ENCODE measurements around the gene MTOR.

The MTOR gene

GRCh38 chr1:11059155-11059967 lies 203.0 kb downstream of the MTOR start:
- H3K9ac ChIP-seq (ENCODE audit: low read depth in 1 of 2, low read length in 2 of 2) = peak overlapping the region; percentile 58 to 69
- H3K27ac ChIP-seq (ENCODE audit: low read depth in 2 of 2, low read length in 2 of 2) = peak overlapping the region in 1 of 2 donors; percentile 23
- H3K4me3 ChIP-seq (ENCODE audit: low read length in 2 of 2) = peak overlapping the region; percentile 72 to 77
- no peaks in the 10 kb centered on the region for H3K9me3 ChIP-seq (ENCODE audit: control insufficient read depth in 2 of 2, low read length in 2 of 2)
- peaks cover 8 to 14% of the 10 kb centered on the region in 2 donors for H3K4me1 ChIP-seq (ENCODE audit: control insufficient read depth in 2 of 2, insufficient read depth in 2 of 2, low read length in 2 of 2)
- peaks cover 3 to 9% of the 10 kb centered on the region in 2 donors for H3K36me3 ChIP-seq (ENCODE audit: control insufficient read depth in 2 of 2, insufficient read depth in 2 of 2, low read length in 2 of 2)
- H3K27me3 ChIP-seq (ENCODE audit: control insufficient read depth in 2 of 2, insufficient read depth in 2 of 2, low read length in 2 of 2) = no peaks in the 10 kb centered on the region

- Histone ChIP-seq H3K9ac (ENCODE audit: low read depth in 1 of 2, low read length in 2 of 2) (peak overlapping the region; percentile 58 to 69), H3K27me3 (ENCODE audit: control insufficient read depth in 2 of 2, insufficient read depth in 2 of 2, low read length in 2 of 2) (no peaks in the 10 kb centered on the region), H3K9me3 (ENCODE audit: control insufficient read depth in 2 of 2, low read length in 2 of 2) (no peaks in the 10 kb centered on the region), H3K4me1 (ENCODE audit: control insufficient read depth in 2 of 2, insufficient read depth in 2 of 2, low read length in 2 of 2) (peaks cover 8 to 14% of the 10 kb centered on the region in 2 donors), H3K36me3 (ENCODE audit: control insufficient read depth in 2 of 2, insufficient read depth in 2 of 2, low read length in 2 of 2) (peaks cover 3 to 12% of the 10 kb centered on the region in 2 donors), H3K27ac (ENCODE audit: low read depth in 2 of 2, low read length in 2 of 2) (no peak overlapping the region), H3K4me3 (ENCODE audit: low read length in 2 of 2) (peak overlapping the region; percentile 72 to 77)
These were observed 203.7 kb downstream of the MTOR start for GRCh38 chr1:11058595-11059154.

GRCh38 chr1:11058026-11058425 lies 204.3 kb downstream of the MTOR start:
- H3K36me3 ChIP-seq (ENCODE audit: control insufficient read depth in 2 of 2, insufficient read depth in 2 of 2, low read length in 2 of 2) = peaks cover 3 to 9% of the 10 kb centered on the region in 2 donors
- no peaks in the 10 kb centered on the region for H3K27me3 ChIP-seq (ENCODE audit: control insufficient read depth in 2 of 2, insufficient read depth in 2 of 2, low read length in 2 of 2)
- no peaks in the 10 kb centered on the region for H3K9me3 ChIP-seq (ENCODE audit: control insufficient read depth in 2 of 2, low read length in 2 of 2)
- no peak overlapping the region for H3K4me3 ChIP-seq (ENCODE audit: low read length in 2 of 2)
- H3K9ac ChIP-seq (ENCODE audit: low read depth in 1 of 2, low read length in 2 of 2) = no peak overlapping the region
- peaks cover 8 to 14% of the 10 kb centered on the region in 2 donors for H3K4me1 ChIP-seq (ENCODE audit: control insufficient read depth in 2 of 2, insufficient read depth in 2 of 2, low read length in 2 of 2)
- H3K27ac ChIP-seq (ENCODE audit: low read depth in 2 of 2, low read length in 2 of 2) = no peak overlapping the region

- no peak overlapping the region for H3K27ac ChIP-seq (ENCODE audit: low read depth in 2 of 2, low read length in 2 of 2)
- peaks cover 3 to 8% of the 10 kb centered on the region in 2 donors for H3K36me3 ChIP-seq (ENCODE audit: control insufficient read depth in 2 of 2, insufficient read depth in 2 of 2, low read length in 2 of 2)
- H3K9ac ChIP-seq (ENCODE audit: low read depth in 1 of 2, low read length in 2 of 2) = no peak overlapping the region
- H3K4me3 ChIP-seq (ENCODE audit: low read length in 2 of 2) = no peak overlapping the region
- no peaks in the 10 kb centered on the region for H3K9me3 ChIP-seq (ENCODE audit: control insufficient read depth in 2 of 2, low read length in 2 of 2)
- peaks cover 8 to 17% of the 10 kb centered on the region in 2 donors for H3K4me1 ChIP-seq (ENCODE audit: control insufficient read depth in 2 of 2, insufficient read depth in 2 of 2, low read length in 2 of 2)
- no peaks in the 10 kb centered on the region for H3K27me3 ChIP-seq (ENCODE audit: control insufficient read depth in 2 of 2, insufficient read depth in 2 of 2, low read length in 2 of 2)
These were observed 204.9 kb downstream of the MTOR start for GRCh38 chr1:11057477-11057876.
